ENCODE results near the gene AKR1B1.

The AKR1B1 gene

GRCh38 chr7:134463751-134464150, 4.9 kb upstream of the AKR1B1 start:
- no peak overlapping the region for H3K4me3 ChIP-seq (ENCODE audit: low read length)
- no peak overlapping the region for H2AFZ ChIP-seq (ENCODE audit: low read depth, low read length)
- no peaks in the 10 kb centered on the region for H3K36me3 ChIP-seq (ENCODE audit: insufficient read depth, low read length)
- H3K4me1 ChIP-seq (ENCODE audit: insufficient read depth, low read length): no peaks in the 10 kb centered on the region
- H3K9me3 ChIP-seq (ENCODE audit: low read length): peaks cover 6% of the 10 kb centered on the region
- H3K27me3 ChIP-seq (ENCODE audit: insufficient read depth, low read length): peaks cover 8% of the 10 kb centered on the region

- H2AFZ ChIP-seq (ENCODE audit: low read depth, low read length): no peak overlapping the region
- no peaks in the 10 kb centered on the region for H3K36me3 ChIP-seq (ENCODE audit: insufficient read depth, low read length)
- H3K4me1 ChIP-seq (ENCODE audit: insufficient read depth, low read length): peaks cover 5% of the 10 kb centered on the region
- no peaks in the 10 kb centered on the region for H3K27me3 ChIP-seq (ENCODE audit: insufficient read depth, low read length)
- H3K4me3 ChIP-seq (ENCODE audit: low read length): no peak overlapping the region
- peaks cover 6% of the 10 kb centered on the region for H3K9me3 ChIP-seq (ENCODE audit: low read length)
These were observed 3.5 kb upstream of the AKR1B1 start for GRCh38 chr7:134462337-134462925.

- peaks cover 6% of the 10 kb centered on the region for H3K9me3 ChIP-seq (ENCODE audit: low read length)
- no peak overlapping the region for H2AFZ ChIP-seq (ENCODE audit: low read depth, low read length)
- H3K36me3 ChIP-seq (ENCODE audit: insufficient read depth, low read length): peaks cover 2% of the 10 kb centered on the region
- no peaks in the 10 kb centered on the region for H3K27me3 ChIP-seq (ENCODE audit: insufficient read depth, low read length)
- no peak overlapping the region for H3K4me3 ChIP-seq (ENCODE audit: low read length)
- H3K4me1 ChIP-seq (ENCODE audit: insufficient read depth, low read length): peaks cover 5% of the 10 kb centered on the region
These were observed 3.0 kb upstream of the AKR1B1 start for GRCh38 chr7:134461916-134462315.

GRCh38 chr7:134459981-134460380, 1.1 kb upstream of the AKR1B1 start:
- H2AFZ ChIP-seq (ENCODE audit: low read depth, low read length): no peak overlapping the region
- peaks cover 6% of the 10 kb centered on the region for H3K9me3 ChIP-seq (ENCODE audit: low read length)
- peaks cover 2% of the 10 kb centered on the region for H3K36me3 ChIP-seq (ENCODE audit: insufficient read depth, low read length)
- no peak overlapping the region for H3K4me3 ChIP-seq (ENCODE audit: low read length)
- peaks cover 5% of the 10 kb centered on the region for H3K4me1 ChIP-seq (ENCODE audit: insufficient read depth, low read length)
- H3K27me3 ChIP-seq (ENCODE audit: insufficient read depth, low read length): no peaks in the 10 kb centered on the region

GRCh38 chr7:134458341-134458805, 527 bp downstream of the AKR1B1 start:
- Histone ChIP-seq H3K4me1 (ENCODE audit: insufficient read depth, low read length) (peaks cover 5% of the 10 kb centered on the region), H3K4me3 (ENCODE audit: low read length) (peak overlapping the region; percentile 96), H3K27me3 (ENCODE audit: insufficient read depth, low read length) (no peaks in the 10 kb centered on the region), H3K9me3 (ENCODE audit: low read length) (no peaks in the 10 kb centered on the region), H3K36me3 (ENCODE audit: insufficient read depth, low read length) (peaks cover 6% of the 10 kb centered on the region), H2AFZ (ENCODE audit: low read depth, low read length) (peak overlapping the region; percentile 94)

- H3K4me3 ChIP-seq (ENCODE audit: low read length): no peak overlapping the region
- H2AFZ ChIP-seq (ENCODE audit: low read depth, low read length): no peak overlapping the region
- H3K4me1 ChIP-seq (ENCODE audit: insufficient read depth, low read length): peaks cover 5% of the 10 kb centered on the region
- H3K9me3 ChIP-seq (ENCODE audit: low read length): no peaks in the 10 kb centered on the region
- H3K27me3 ChIP-seq (ENCODE audit: insufficient read depth, low read length): no peaks in the 10 kb centered on the region
- peaks cover 6% of the 10 kb centered on the region for H3K36me3 ChIP-seq (ENCODE audit: insufficient read depth, low read length)
These were observed 1.7 kb downstream of the AKR1B1 start for GRCh38 chr7:134457210-134457609.

GRCh38 chr7:134454277-134454676, 4.6 kb downstream of the AKR1B1 start:
- peaks cover 28% of the 10 kb centered on the region for H3K36me3 ChIP-seq (ENCODE audit: insufficient read depth, low read length)
- no peak overlapping the region for H2AFZ ChIP-seq (ENCODE audit: low read depth, low read length)
- peaks cover 5% of the 10 kb centered on the region for H3K4me1 ChIP-seq (ENCODE audit: insufficient read depth, low read length)
- no peaks in the 10 kb centered on the region for H3K27me3 ChIP-seq (ENCODE audit: insufficient read depth, low read length)
- H3K9me3 ChIP-seq (ENCODE audit: low read length): no peaks in the 10 kb centered on the region
- no peak overlapping the region for H3K4me3 ChIP-seq (ENCODE audit: low read length)

- no peaks in the 10 kb centered on the region for H3K27me3 ChIP-seq (ENCODE audit: insufficient read depth, low read length)
- H3K9me3 ChIP-seq (ENCODE audit: low read length): no peaks in the 10 kb centered on the region
- H2AFZ ChIP-seq (ENCODE audit: low read depth, low read length): no peak overlapping the region
- no peak overlapping the region for H3K4me3 ChIP-seq (ENCODE audit: low read length)
- H3K4me1 ChIP-seq (ENCODE audit: insufficient read depth, low read length): peaks cover 5% of the 10 kb centered on the region
- peaks cover 33% of the 10 kb centered on the region for H3K36me3 ChIP-seq (ENCODE audit: insufficient read depth, low read length)
These were observed 5.4 kb downstream of the AKR1B1 start for GRCh38 chr7:134453518-134453917.

- no peaks in the 10 kb centered on the region for H3K9me3 ChIP-seq (ENCODE audit: low read length)
- H3K4me3 ChIP-seq (ENCODE audit: low read length): no peak overlapping the region
- peaks cover 38% of the 10 kb centered on the region for H3K36me3 ChIP-seq (ENCODE audit: insufficient read depth, low read length)
- H3K27me3 ChIP-seq (ENCODE audit: insufficient read depth, low read length): no peaks in the 10 kb centered on the region
- peaks cover 4% of the 10 kb centered on the region for H3K4me1 ChIP-seq (ENCODE audit: insufficient read depth, low read length)
- no peak overlapping the region for H2AFZ ChIP-seq (ENCODE audit: low read depth, low read length)
These were observed 5.9 kb downstream of the AKR1B1 start for GRCh38 chr7:134452991-134453473.

- Histone ChIP-seq H3K4me3 (ENCODE audit: low read length) (no peak overlapping the region), H3K4me1 (ENCODE audit: insufficient read depth, low read length) (no peaks in the 10 kb centered on the region), H2AFZ (ENCODE audit: low read depth, low read length) (no peak overlapping the region), H3K9me3 (ENCODE audit: low read length) (no peaks in the 10 kb centered on the region), H3K27me3 (ENCODE audit: insufficient read depth, low read length) (no peaks in the 10 kb centered on the region), H3K36me3 (ENCODE audit: insufficient read depth, low read length) (peaks cover 44% of the 10 kb centered on the region)
These were observed 6.5 kb downstream of the AKR1B1 start for GRCh38 chr7:134452419-134452838.

GRCh38 chr7:134451656-134452055, 7.2 kb downstream of the AKR1B1 start:
- Histone ChIP-seq H3K36me3 (ENCODE audit: insufficient read depth, low read length) (peaks cover 50% of the 10 kb centered on the region), H3K9me3 (ENCODE audit: low read length) (no peaks in the 10 kb centered on the region), H3K4me3 (ENCODE audit: low read length) (no peak overlapping the region), H2AFZ (ENCODE audit: low read depth, low read length) (no peak overlapping the region), H3K4me1 (ENCODE audit: insufficient read depth, low read length) (no peaks in the 10 kb centered on the region), H3K27me3 (ENCODE audit: insufficient read depth, low read length) (no peaks in the 10 kb centered on the region)

- no peaks in the 10 kb centered on the region for H3K9me3 ChIP-seq (ENCODE audit: low read length)
- H2AFZ ChIP-seq (ENCODE audit: low read depth, low read length): no peak overlapping the region
- no peaks in the 10 kb centered on the region for H3K4me1 ChIP-seq (ENCODE audit: insufficient read depth, low read length)
- H3K4me3 ChIP-seq (ENCODE audit: low read length): no peak overlapping the region
- no peaks in the 10 kb centered on the region for H3K27me3 ChIP-seq (ENCODE audit: insufficient read depth, low read length)
- H3K36me3 ChIP-seq (ENCODE audit: insufficient read depth, low read length): peaks cover 59% of the 10 kb centered on the region
These were observed 8.5 kb downstream of the AKR1B1 start for GRCh38 chr7:134450294-134451000.

GRCh38 chr7:134449680-134450079, 9.2 kb downstream of the AKR1B1 start:
- Histone ChIP-seq H3K4me1 (ENCODE audit: insufficient read depth, low read length) (no peaks in the 10 kb centered on the region), H3K27me3 (ENCODE audit: insufficient read depth, low read length) (no peaks in the 10 kb centered on the region), H3K36me3 (ENCODE audit: insufficient read depth, low read length) (peaks cover 67% of the 10 kb centered on the region), H2AFZ (ENCODE audit: low read depth, low read length) (no peak overlapping the region), H3K9me3 (ENCODE audit: low read length) (no peaks in the 10 kb centered on the region), H3K4me3 (ENCODE audit: low read length) (no peak overlapping the region)

Measured in neuron (in vitro differentiated cells).